H1 (cell line): ENCODE measurements around the gene TTLL1. TPM values are rescaled to one million over a fixed set of nuclear protein-coding genes. Genes with fewer than 3 reads are reported as not detected.
"Not testable (repeated sequence)": the region's sequence is repeated elsewhere in the genome, so short reads cannot be mapped to it uniquely, and the experiment has no call there.

ENCODE experiments used
- CTCF ChIA-PET: fragments of 300-600 bp; sonication (Branson Sonifier 250); formaldehyde crosslinking; loops from one replicate; lab custom pipeline; 2021; ENCODE audit not compliant: partially characterized antibody; lab: Charles Lee
- POLR2A ChIA-PET: fragments of 300-600 bp; sonication (Branson Sonifier 250); formaldehyde crosslinking; loops from one replicate; lab custom pipeline; 2021; ENCODE audit warnings: inconsistent platforms; ENCODE audit not compliant: partially characterized antibody; lab: Charles Lee
- DNase-seq, 2 experiments: peaks; one replicate each; pipeline versions ENCODE4 v3.0.0 to v3.0.0-alpha.2; 2010 to 2022; ENCODE audit warnings: low spot score in 2 of 2, low read depth in 1 of 2, mixed read lengths in 1 of 2
- FAIRE-seq: peaks from 2 replicates; lab custom pipeline; 2011; peaks lifted over from hg19 to GRCh38; lab: Jason Lieb, UNC
- H2AFZ ChIP-seq: 2 replicates; pipeline ENCODE4 v1.8.1; 2012; ENCODE audit warnings: low read length, inconsistent platforms
- H2AK5ac ChIP-seq: 2 replicates; pipeline ENCODE4 v1.6.1; 2013; ENCODE audit warnings: low read depth, low read length
- H2BK120ac ChIP-seq: replicated peaks from 2 replicates; pipeline ENCODE3; 2013; ENCODE audit warnings: low read depth, low read length, inconsistent platforms
- H2BK12ac ChIP-seq: 2 replicates; pipeline ENCODE4 v1.6.1; 2013; ENCODE audit warnings: low read depth, low read length
- H2BK15ac ChIP-seq: 2 replicates; pipeline ENCODE4 v1.6.1; 2013; ENCODE audit warnings: low read length
- H2BK20ac ChIP-seq: 2 replicates; pipeline ENCODE4 v1.6.1; 2013; ENCODE audit warnings: low read length
- H2BK5ac ChIP-seq: 2 replicates; pipeline ENCODE4 v1.6.1; 2013; ENCODE audit warnings: low read depth, low read length
- H3K14ac ChIP-seq: 2 replicates; pipeline ENCODE4 v1.6.1; 2013; ENCODE audit warnings: inconsistent platforms; ENCODE audit not compliant: insufficient read length
- H3K18ac ChIP-seq: 2 replicates; pipeline ENCODE4 v1.6.1; 2013; ENCODE audit warnings: low read length; ENCODE audit errors: extremely low read depth
- H3K23ac ChIP-seq: 2 replicates; pipeline ENCODE4 v1.6.1; 2013; ENCODE audit warnings: inconsistent platforms; ENCODE audit not compliant: insufficient read length
- H3K23me2 ChIP-seq: 2 replicates; pipeline ENCODE4 v1.6.1; 2013; ENCODE audit warnings: low read depth, low read length
- H3K27ac ChIP-seq: 2 replicates; pipeline ENCODE4 v1.6.1; 2011; ENCODE audit warnings: low read depth, low read length, inconsistent platforms
- H3K27me3 ChIP-seq, 4 experiments: replicated peaks in 1 of 4; 1 replicate in 1 of 4; 2 replicates in 3 of 4; pipeline versions ENCODE4 v1.6.1 to v1.8.1; 2011 to 2013; ENCODE audit warnings: low read length in 3 of 4, mild to moderate bottlenecking in 3 of 4, inconsistent platforms in 2 of 4, mixed read lengths in 2 of 4, moderate library complexity in 1 of 4; ENCODE audit not compliant: control insufficient read depth in 3 of 4, insufficient read depth in 3 of 4; ENCODE audit errors: extremely low read depth in 1 of 4
- H3K36me3 ChIP-seq, 4 experiments: 2 replicates each; pipeline versions ENCODE4 v1.6.1 to v1.8.1; 2011 to 2013; ENCODE audit warnings: mild to moderate bottlenecking in 4 of 4, low read length in 3 of 4, moderate library complexity in 2 of 4, control low read depth in 1 of 4, inconsistent platforms in 1 of 4; ENCODE audit not compliant: insufficient read depth in 4 of 4, control insufficient read depth in 2 of 4
- H3K4ac ChIP-seq: replicated peaks from 2 replicates; pipeline ENCODE3; 2013; ENCODE audit warnings: low read length, low read depth, mixed read lengths, inconsistent platforms; ENCODE audit not compliant: insufficient read length
- H3K4me1 ChIP-seq, 4 experiments: replicated peaks in 1 of 4; 1 replicate in 1 of 4; 2 replicates in 3 of 4; pipeline versions ENCODE4 v1.6.1 to v1.8.1; 2011 to 2013; ENCODE audit warnings: low read length in 3 of 4, inconsistent platforms in 2 of 4, mixed read lengths in 1 of 4; ENCODE audit not compliant: insufficient read depth in 4 of 4, control insufficient read depth in 3 of 4
- H3K4me2 ChIP-seq, 2 experiments: 2 replicates each; pipeline versions ENCODE4 v1.6.1 to v1.8.1; 2011 to 2013; ENCODE audit warnings: low read depth in 2 of 2, low read length in 2 of 2, control low read depth in 1 of 2, inconsistent platforms in 1 of 2, mild to moderate bottlenecking in 1 of 2; ENCODE audit not compliant: insufficient read depth in 1 of 2
- H3K4me3 ChIP-seq, 4 experiments: fragments of 200-600, 300-600 bp in 1 of 4; sonication (generic), shearing (Covaris generic), sonication (Bioruptor Twin) in 1 of 4; 2 replicates each; pipeline versions ENCODE4 v1.5.1 to v1.8.1; 2011 to 2016; ENCODE audit warnings: low read length in 4 of 4, low read depth in 3 of 4, control low read depth in 2 of 4, inconsistent platforms in 2 of 4, mild to moderate bottlenecking in 2 of 4, mixed read lengths in 1 of 4, moderate library complexity in 1 of 4; ENCODE audit not compliant: insufficient read depth in 2 of 4; ENCODE audit errors: extremely low read depth in 1 of 4
- H3K56ac ChIP-seq: replicated peaks from 2 replicates; pipeline ENCODE3; 2013; ENCODE audit warnings: low read depth, mild to moderate bottlenecking, mixed read lengths, low read length, inconsistent platforms; ENCODE audit not compliant: insufficient read length
- H3K79me1 ChIP-seq: 2 replicates; pipeline ENCODE4 v1.6.1; 2013; ENCODE audit warnings: low read depth, low read length, control low read depth
- H3K79me2 ChIP-seq, 2 experiments: 2 replicates each; pipeline versions ENCODE4 v1.6.1 to v1.8.1; 2012 to 2013; ENCODE audit warnings: low read length in 2 of 2, mild to moderate bottlenecking in 2 of 2, inconsistent platforms in 1 of 2; ENCODE audit not compliant: insufficient read depth in 2 of 2, control insufficient read depth in 1 of 2
- H3K9ac ChIP-seq, 4 experiments: replicated peaks in 1 of 4; 1 replicate in 1 of 4; 2 replicates in 3 of 4; pipeline versions ENCODE4 v1.6.1 to v1.8.1; 2011 to 2013; ENCODE audit warnings: low read depth in 3 of 4, low read length in 3 of 4, control low read depth in 2 of 4, mild to moderate bottlenecking in 2 of 4, moderate library complexity in 2 of 4, inconsistent platforms in 1 of 4; ENCODE audit errors: extremely low read depth in 1 of 4
- H3K9me3 ChIP-seq, 2 experiments: 2 replicates each; pipeline versions ENCODE4 v1.6.1 to v1.8.1; 2012 to 2013; ENCODE audit warnings: mild to moderate bottlenecking in 2 of 2, moderate library complexity in 2 of 2, control low read depth in 1 of 2, inconsistent platforms in 1 of 2, low read depth in 1 of 2, low read length in 1 of 2, mixed read lengths in 1 of 2; ENCODE audit not compliant: insufficient read depth in 2 of 2
- H4K20me1 ChIP-seq, 2 experiments: replicated peaks in 1 of 2; 2 replicates each; pipeline versions ENCODE3 to v1.8.1; 2011 to 2013; ENCODE audit warnings: inconsistent platforms in 2 of 2, low read length in 2 of 2, mild to moderate bottlenecking in 1 of 2; ENCODE audit not compliant: insufficient read depth in 2 of 2, control insufficient read depth in 1 of 2
- H4K5ac ChIP-seq: 2 replicates; pipeline ENCODE4 v1.6.1; 2013; ENCODE audit warnings: low read length, low read depth, mixed read lengths, inconsistent platforms; ENCODE audit not compliant: insufficient read length
- H4K8ac ChIP-seq: 2 replicates; pipeline ENCODE4 v1.8.0; 2013; ENCODE audit warnings: mild to moderate bottlenecking, moderate library complexity, low read length, inconsistent platforms; ENCODE audit not compliant: insufficient read depth; ENCODE audit errors: extremely low read depth
- H4K91ac ChIP-seq: replicated peaks from 2 replicates; pipeline ENCODE3; 2013; ENCODE audit warnings: low read length, mixed read lengths, inconsistent platforms; ENCODE audit not compliant: insufficient read length
- WGBS, 2 experiments: shearing (Covaris generic) in 1 of 2; methylation state at CpG; one replicate each; pipeline versions ENCODE4 v1.1.6 to v1.1.7; 2013 to 2015; ENCODE audit warnings: low lambda C conversion rate in 2 of 2, mixed read lengths in 2 of 2, inconsistent platforms in 1 of 2, low coverage in 1 of 2, missing lambda C conversion rate in 1 of 2; ENCODE audit not compliant: insufficient replicate concordance in 2 of 2, insufficient coverage in 1 of 2, insufficient read length in 1 of 2; ENCODE audit errors: extremely low coverage in 1 of 2, missing lambda C conversion rate in 1 of 2; 5-methylcytosine and 5-hydroxymethylcytosine counted together
- polyA plus RNA-seq, 7 experiments: library from polyadenylated mRNA; depleted of rRNA in 3 of 7; stranded (reverse) in 5 of 7; unstranded in 2 of 7; fragments of >200 nt in 5 of 7; fragments of 200-250 nt in 2 of 7; gene quantifications; 1 replicate in 5 of 7; 2 replicates in 1 of 7; 4 replicates in 1 of 7; pipeline versions ENCODE4 v1.2.1 to v1.2.3, GENCODE V29; 2011 to 2013; ENCODE audit warnings: missing spikeins in 2 of 7, mixed read lengths in 2 of 7
- total RNA-seq: library from RNA; stranded (reverse); fragmentation: NEBNext Ultra II Directional; extraction: Animal tissue kit (Norgen Biotek cat#: 25700); gene quantifications from 2 replicates; pipeline ENCODE4 v1.2.1, GENCODE V29; 2021

Gene TTLL1
- total and polyA plus RNA-seq, 2 of the 8 experiments (the other 6 are each of a cell fraction or from before 2014, with no cell fraction given): 5.0 to 13.8 TPM

DNA sequence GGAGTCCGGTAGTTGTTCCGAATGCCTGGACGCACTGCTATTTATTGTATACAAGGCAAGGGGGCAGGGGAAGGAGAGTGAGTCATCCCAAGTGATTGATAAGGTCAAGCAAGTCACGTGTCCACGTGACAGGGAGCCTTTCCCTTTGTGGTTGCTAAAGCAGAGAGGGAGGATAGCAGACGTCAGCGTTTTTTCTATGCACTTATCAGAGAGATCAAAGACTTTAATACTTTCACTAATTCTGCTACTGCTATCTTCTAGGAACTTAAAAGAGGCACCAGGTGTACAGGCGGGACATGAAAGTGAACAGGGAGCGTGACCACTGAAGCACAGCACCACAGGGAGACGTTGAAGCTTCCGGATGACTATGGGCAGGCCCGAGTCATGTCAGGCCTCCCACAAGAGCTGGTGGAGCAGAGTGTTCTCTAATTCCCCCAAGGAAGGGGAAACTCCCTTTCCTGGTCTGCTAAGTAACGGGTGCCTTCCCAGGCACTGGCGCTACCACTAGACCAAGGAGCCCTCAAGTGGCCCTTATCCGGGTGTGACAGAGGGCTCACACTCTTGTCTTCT lies 14.9 kb upstream of the TTLL1 start:
- not testable (repeated sequence) for H3K4me1 ChIP-seq, H3K18ac ChIP-seq, H2BK12ac ChIP-seq, H2BK5ac ChIP-seq, H3K4me3 ChIP-seq, H3K23ac ChIP-seq, H4K8ac ChIP-seq, FAIRE-seq, H3K9ac ChIP-seq, H2AK5ac ChIP-seq, H3K27ac ChIP-seq, H3K4ac ChIP-seq, H3K14ac ChIP-seq, H3K9me3 ChIP-seq, H3K4me2 ChIP-seq, H3K56ac ChIP-seq, H3K36me3 ChIP-seq, H4K91ac ChIP-seq, H3K79me2 ChIP-seq, H4K5ac ChIP-seq, H2BK15ac ChIP-seq, H2BK120ac ChIP-seq, H3K79me1 ChIP-seq, DNase-seq, H2AFZ ChIP-seq, H4K20me1 ChIP-seq, H2BK20ac ChIP-seq, H3K27me3 ChIP-seq, H3K23me2 ChIP-seq
- whole genome bisulfite sequencing, 2 experiments: 88% methylated on average over 15 of the region's 15 CpGs; no CpG with 5 or more reads in 1 of the 2 experiments
- POLR2A ChIA-PET: interaction anchor here (0.6 kb wide), 1 partner anchor 259 kb away, joined by 3 read pairs; no protein-coding TSS in a partner anchor
- CTCF ChIA-PET: interaction anchor here (1.0 to 2.4 kb wide), 5 partner anchors 9 to 283 kb away, joined by 3 to 6 read pairs (median 3); no protein-coding TSS in a partner anchor
